GM11168 (cell line): ENCODE measurements around the gene RSBN1.
"Not testable (repeated sequence)": the region's sequence is repeated elsewhere in the genome, so short reads cannot be mapped to it uniquely, and the experiment has no call there.

Experiments
- in situ Hi-C: fragments of 300-500 bp; cut with MboI; formaldehyde crosslinking; loops from one replicate; pipeline ENCODE4 v1.12.0; 2022; ENCODE audit warnings: low sequenced_read_pairs; ENCODE audit not compliant: unreplicated experiment

RSBN1 gene

GRCh38 chr1:113749402-113749801 is 62.9 kb downstream of the RSBN1 start:
- in situ Hi-C loops = no loop called here

DNA sequence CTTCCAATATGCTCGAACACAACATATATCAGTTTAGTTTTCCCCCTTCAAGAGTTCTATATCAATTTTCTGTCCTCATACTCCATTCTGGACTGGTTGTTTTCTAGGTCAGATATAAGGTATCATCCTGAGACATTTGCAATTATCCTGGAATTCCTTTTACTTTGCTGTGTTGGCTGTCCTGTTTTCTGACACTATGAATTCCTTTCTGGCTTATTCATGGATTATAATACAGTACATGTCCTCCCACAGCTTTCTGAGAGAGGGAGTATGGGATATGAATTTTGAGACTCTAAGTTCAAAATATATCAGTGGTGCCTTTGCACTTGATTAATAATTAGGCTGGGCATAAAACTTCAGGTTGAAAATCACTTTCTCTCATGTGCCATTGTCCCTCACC is 64.9 kb downstream of the RSBN1 start:
- in situ Hi-C loops = no loop called here

GRCh38 chr1:113745425-113745824 is 66.9 kb downstream of the RSBN1 start:
- in situ Hi-C loops = no loop called here

DNA sequence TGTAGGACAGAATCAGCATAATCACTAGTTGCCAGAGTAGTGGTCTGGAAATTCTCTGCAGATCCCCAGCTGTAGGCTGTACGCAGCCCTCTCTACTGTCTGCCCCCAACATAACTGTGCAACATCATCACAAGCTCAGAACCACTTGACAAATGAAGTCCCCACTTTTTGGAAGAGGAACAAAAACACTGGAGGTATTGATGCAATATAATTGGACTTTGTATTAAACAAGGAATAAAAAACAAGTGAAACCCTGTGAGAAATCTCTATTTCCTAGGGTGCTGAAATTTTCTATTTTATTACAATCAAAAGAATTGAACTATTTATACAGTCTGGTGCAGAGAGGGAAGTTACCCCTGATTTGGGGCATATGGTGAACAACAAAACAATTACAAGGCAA is 68.2 kb downstream of the RSBN1 start:
- in situ Hi-C loops = no loop called here

DNA sequence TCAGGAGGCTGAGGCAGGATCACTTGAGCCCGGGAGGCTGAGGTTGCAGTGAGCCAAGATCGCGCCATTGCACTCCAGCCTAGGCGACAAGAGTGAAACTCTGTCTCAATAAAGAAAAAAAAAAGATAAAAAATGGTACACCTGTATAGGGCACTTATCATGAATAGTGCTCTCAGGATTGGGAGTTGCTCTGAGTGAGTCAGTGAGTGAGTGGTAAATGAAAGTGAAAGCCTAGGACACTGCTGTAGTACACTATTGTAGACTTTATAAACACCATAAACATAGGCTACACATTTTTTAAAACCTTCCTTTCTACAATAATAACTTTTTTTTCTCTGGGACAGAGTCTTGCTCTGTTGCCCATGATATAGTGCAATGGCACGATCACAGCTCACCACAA is 69.8 kb downstream of the RSBN1 start:
- in situ Hi-C loops = no loop called here

DNA sequence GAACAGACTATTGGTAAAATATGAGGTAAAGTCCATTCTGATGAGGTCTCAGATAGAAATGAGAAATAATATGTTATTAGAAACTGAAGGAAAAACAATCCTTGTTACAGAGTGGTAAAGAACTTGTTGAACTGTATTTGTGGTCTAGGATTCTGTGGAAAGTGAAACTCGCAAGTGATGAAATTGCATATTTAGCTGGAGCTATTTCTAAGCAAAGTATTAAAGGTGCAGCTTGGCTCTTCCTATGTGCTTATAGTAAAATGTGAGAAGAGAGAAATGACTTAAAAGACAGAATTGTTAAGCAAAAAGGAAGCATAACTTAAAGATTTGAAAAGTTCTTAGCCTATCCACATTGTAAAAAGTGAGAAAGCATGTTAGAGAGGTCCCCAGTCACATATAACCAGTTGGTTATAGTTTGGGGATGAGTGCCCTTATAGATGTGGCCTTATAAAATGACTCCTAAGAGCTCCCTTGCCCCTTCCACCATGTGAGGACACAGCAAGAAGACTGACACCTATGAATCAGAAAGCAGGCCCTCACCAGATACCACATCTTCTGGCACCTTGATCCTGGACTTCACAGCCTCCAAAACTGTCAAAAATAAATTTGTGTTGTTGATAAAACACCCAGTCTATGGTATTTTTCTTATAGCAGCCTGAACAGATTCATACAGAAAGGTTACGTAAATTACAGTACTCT is 77.8 kb downstream of the RSBN1 start:
- in situ Hi-C loops = no loop called here

- in situ Hi-C loops = no loop called here
Observed at GRCh38 chr1:113732802-113733201, 79.5 kb downstream of the RSBN1 start.

DNA sequence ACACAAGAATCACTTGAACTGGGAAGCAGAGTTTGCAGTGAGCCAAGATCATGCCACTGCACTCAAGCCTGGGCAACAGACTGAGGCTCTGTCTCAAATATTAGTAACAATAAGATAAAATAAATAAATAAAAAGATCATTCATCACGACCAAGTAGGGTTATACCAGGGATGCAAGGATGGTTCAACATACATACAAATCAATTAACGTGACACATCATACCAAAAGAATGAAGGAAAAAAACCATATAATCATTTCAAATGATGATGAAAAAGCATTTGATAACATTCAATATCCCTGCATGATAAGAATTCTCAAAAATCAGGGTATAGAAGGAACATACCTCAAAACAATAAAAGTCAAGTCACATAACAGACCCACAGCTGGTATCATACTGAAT is 91.3 kb downstream of the RSBN1 start:
- in situ Hi-C loops = no loop called here

GRCh38 chr1:113718621-113719020 is 93.7 kb downstream of the RSBN1 start:
- in situ Hi-C loops = not testable (repeated sequence)

DNA sequence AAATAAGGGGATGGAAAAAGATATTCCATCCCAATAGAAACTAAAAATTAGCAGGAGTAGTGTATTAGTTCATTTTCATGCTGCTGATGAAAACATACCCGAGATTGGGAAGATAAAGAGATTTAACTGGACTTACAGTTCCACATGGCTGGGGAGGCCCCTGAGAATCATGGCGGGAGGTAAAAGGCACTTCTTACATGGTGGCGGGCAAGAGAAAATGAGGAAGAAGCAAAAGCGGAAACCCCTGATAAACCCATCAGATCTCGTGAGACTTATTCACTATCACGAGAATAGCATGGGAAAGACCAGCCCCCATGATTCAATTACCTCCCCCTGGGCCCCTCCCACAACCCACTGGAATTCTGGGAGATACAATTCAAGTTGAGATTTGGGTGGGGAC is 94.8 kb downstream of the RSBN1 start:
- in situ Hi-C loops = not testable (repeated sequence)

- in situ Hi-C loops = no loop called here
Observed at GRCh38 chr1:113714606-113715269, 97.5 kb downstream of the RSBN1 start.
